Esophagus squamous epithelium (tissue), 5 donors: Measurements from ENCODE around the gene CSNK1E. TPM values are rescaled to one million over a fixed set of nuclear protein-coding genes. Genes with fewer than 3 reads are reported as not detected.

ENCODE experiments used
- DNase-seq: peaks from one replicate; lab custom pipeline; 2025; lab: John Stamatoyannopoulos, UW
- H3K27ac ChIP-seq, 4 donors: fragments of 200-600 bp; sonication (generic); one replicate each; pipeline ENCODE4 v1.5.1; 2016 to 2019; ENCODE audit warnings: mild to moderate bottlenecking in 1 of 4
- H3K27me3 ChIP-seq, 4 donors: fragments of 200-600 bp; sonication (generic); 1 replicate in 3 of 4; 2 replicates in 1 of 4; pipeline versions ENCODE4 v1.5.1 to v1.6.0; 2017 to 2021; ENCODE audit warnings: antibody characterized with exemption in 1 of 4
- H3K36me3 ChIP-seq, 3 donors: fragments of 200-600 bp; sonication (generic); one replicate each; pipeline ENCODE4 v1.5.1; 2016 to 2019
- H3K4me1 ChIP-seq, 3 donors: fragments of 200-600 bp; sonication (generic); one replicate each; pipeline ENCODE4 v1.5.1; 2017 to 2019
- H3K4me3 ChIP-seq, 4 donors: fragments of 200-600 bp; sonication (generic); 1 replicate in 3 of 4; 2 replicates in 1 of 4; pipeline ENCODE4 v1.5.1; 2016 to 2019; ENCODE audit warnings: mild to moderate bottlenecking in 2 of 4, moderate library complexity in 1 of 4
- H3K9me3 ChIP-seq, 3 donors: fragments of 200-600 bp; sonication (generic); one replicate each; pipeline ENCODE4 v1.5.1; 2016 to 2019
- CTCF ChIP-seq, 6 experiments: fragments of 450-650 bp in 4 of 6; fragments of 200-600 bp in 2 of 6; sonication (generic) in 2 of 6; IDR thresholded peaks; one replicate each; pipeline ENCODE4 v1.5.1; 2016 to 2019; ENCODE audit warnings: antibody characterized with exemption in 6 of 6, mild to moderate bottlenecking in 4 of 6, moderate library complexity in 4 of 6
- POLR2A ChIP-seq, 4 donors: fragments of 450-650 bp; IDR thresholded peaks; one replicate each; pipeline ENCODE4 v1.6.1; 2017; ENCODE audit warnings: antibody characterized with exemption in 4 of 4, mild to moderate bottlenecking in 4 of 4, moderate library complexity in 3 of 4
- WGBS, 2 donors: methylation state at CpG; one replicate each; pipeline ENCODE4 v1.1.5; 2018; 5-methylcytosine and 5-hydroxymethylcytosine counted together
- intact Hi-C: fragments of 100-400 bp; cut with DNase I; formaldehyde crosslinking; loops from one replicate; pipeline ENCODE4 v1.15.0; 2022
- total RNA-seq, 4 donors: library from RNA; depleted of rRNA; stranded (reverse); fragments of >200 nt; gene quantifications; one replicate each; pipeline ENCODE4 v1.1.0, GENCODE V29; 2016
- donor health status: DM: yes; HTN: yes; CAD: no.

Gene CSNK1E
- total RNA-seq, 4 donors from 2014 or later, result 40.8 to 94.4 (median 55.9) TPM

- 72 to 75% methylated on average over 12 to 13 of the region's 14 CpGs for WGBS, 2 donors
Observed at GRCh38 chr22:38318792-38319773, 1.9 kb upstream of the CSNK1E start.

GRCh38 chr22:38317995-38318715, 922 bp upstream of the CSNK1E start:
- 7 to 15% methylated on average over 14 to 15 of the region's 18 CpGs for WGBS, 2 donors
- TF ChIP-seq POLR2A (IDR thresholded peaks at IDR 0.05), result peak in 2 of 4 donors; percentile 9 to 47
- TF ChIP-seq CTCF (IDR thresholded peaks at IDR 0.05), result no peak
- peak overlapping the region; percentile 37 to 89 (median 62) for H3K4me3 ChIP-seq
- H3K4me1 ChIP-seq, result peaks cover 36 to 58% (median 40%) of the 10 kb centered on the region in 3 donors
- H3K27me3 ChIP-seq, result no peaks in the 10 kb centered on the region
- peak overlapping the region; percentile 98 to 100 (median 98) for H3K27ac ChIP-seq
- peak; percentile 26 for DNase-seq
- peaks cover 0 to 9% (median 0%) of the 10 kb centered on the region in 3 donors for H3K36me3 ChIP-seq
- no peaks in the 10 kb centered on the region for H3K9me3 ChIP-seq
- intact Hi-C loops, result no loop called here

More at GRCh38 chr22:38318792-38319773, 1.9 kb upstream of the CSNK1E start:
- peaks cover 27 to 48% (median 32%) of the 10 kb centered on the region in 3 donors for H3K4me1 ChIP-seq
- peak overlapping the region in 1 of 4 donors; percentile 89 for H3K4me3 ChIP-seq
- peaks cover 0 to under 1% (median 0%) of the 10 kb centered on the region in 3 donors for H3K36me3 ChIP-seq
- TF ChIP-seq POLR2A (IDR thresholded peaks at IDR 0.05), result no peak
- TF ChIP-seq CTCF (IDR thresholded peaks at IDR 0.05), result no peak
- no peaks in the 10 kb centered on the region for H3K27me3 ChIP-seq
- DNase-seq, result no peak
- H3K9me3 ChIP-seq, result no peaks in the 10 kb centered on the region
- peak overlapping the region; percentile 98 to 100 (median 98) for H3K27ac ChIP-seq
- intact Hi-C loops, result no loop called here

GRCh38 chr22:38316364-38317121, 690 bp downstream of the CSNK1E start:
- peak overlapping the region; percentile 74 to 96 (median 87) for H3K4me3 ChIP-seq
- intact Hi-C loops, result no loop called here
- H3K4me1 ChIP-seq, result peaks cover 44 to 74% (median 50%) of the 10 kb centered on the region in 3 donors
- WGBS, 2 donors, result 0 to 2% methylated on average over 10 to 14 of the region's 52 CpGs
- H3K9me3 ChIP-seq, result no peaks in the 10 kb centered on the region
- H3K36me3 ChIP-seq, result peaks cover 0 to 15% (median 0%) of the 10 kb centered on the region in 3 donors
- no peak for DNase-seq
- no peaks in the 10 kb centered on the region for H3K27me3 ChIP-seq
- TF ChIP-seq CTCF (IDR thresholded peaks at IDR 0.05) (no peak), POLR2A (IDR thresholded peaks at IDR 0.05) (peak in 2 of 4 donors; percentile 41 to 60)
- peak overlapping the region; percentile 98 to 100 (median 98) for H3K27ac ChIP-seq

- no peaks in the 10 kb centered on the region for H3K27me3 ChIP-seq
Observed at GRCh38 chr22:38315823-38316363, 1.3 kb downstream of the CSNK1E start.

More at GRCh38 chr22:38315823-38316363, 1.3 kb downstream of the CSNK1E start:
- H3K27ac ChIP-seq, result peak overlapping the region; percentile 98 to 100 (median 98)
- DNase-seq, result no peak
- no peaks in the 10 kb centered on the region for H3K9me3 ChIP-seq
- intact Hi-C loops, result no loop called here
- H3K4me3 ChIP-seq, result peak overlapping the region; percentile 74 to 96 (median 87)
- no peak for TF ChIP-seq CTCF (IDR thresholded peaks at IDR 0.05)
- TF ChIP-seq POLR2A (IDR thresholded peaks at IDR 0.05), result no peak
- peaks cover 0 to 20% (median 0%) of the 10 kb centered on the region in 3 donors for H3K36me3 ChIP-seq
- 0 to 1% methylated on average over 8 of the region's 12 CpGs for WGBS, 2 donors
- H3K4me1 ChIP-seq, result peaks cover 45 to 80% (median 55%) of the 10 kb centered on the region in 3 donors
